Activated naive CD8-positive, alpha-beta T cell treated with anti-CD3 and anti-CD28 coated beads for 36 hours (primary cell): Measurements from ENCODE around the gene PARM1. TPM values are rescaled to one million over a fixed set of nuclear protein-coding genes. Genes with fewer than 3 reads are reported as not detected.

Experiments
- DNase-seq: peaks from one replicate; pipeline ENCODE4 v3.0.0; 2021
- H3K27ac Mint-ChIP-seq: one replicate; pipeline ENCODE4 v1.8.0; 2022; ENCODE audit warnings: mild to moderate bottlenecking, moderate library complexity, mixed read lengths
- H3K27me3 Mint-ChIP-seq: one replicate; pipeline ENCODE4 v1.8.0; 2022; ENCODE audit warnings: mild to moderate bottlenecking, mixed read lengths
- H3K36me3 Mint-ChIP-seq: one replicate; pipeline ENCODE4 v1.8.0; 2021; ENCODE audit warnings: mild to moderate bottlenecking, mixed read lengths
- H3K4me1 Mint-ChIP-seq: one replicate; pipeline ENCODE4 v1.8.0; 2021; ENCODE audit warnings: mixed read lengths
- H3K4me3 Mint-ChIP-seq: one replicate; pipeline ENCODE4 v1.8.0; 2022; ENCODE audit warnings: mild to moderate bottlenecking, moderate library complexity, mixed read lengths
- H3K9me3 Mint-ChIP-seq: one replicate; pipeline ENCODE4 v1.8.0; 2022; ENCODE audit warnings: mixed read lengths
- total RNA-seq, 2 experiments: library from RNA; stranded (reverse); gene quantifications; one replicate each; pipeline ENCODE4 v1.2.3, GENCODE V29; 2021

Gene PARM1
- total RNA-seq, 2 experiments from 2014 or later = 0.04 TPM; not detected in 1

GRCh38 chr4:75051431-75051830 lies 118.5 kb downstream of the PARM1 start:
- H3K36me3 Mint-ChIP-seq = no peaks in the 10 kb centered on the region
- H3K4me1 Mint-ChIP-seq = no peaks in the 10 kb centered on the region
- H3K4me3 Mint-ChIP-seq = no peak overlapping the region
- H3K27me3 Mint-ChIP-seq = no peaks in the 10 kb centered on the region
- H3K9me3 Mint-ChIP-seq = no peaks in the 10 kb centered on the region
- H3K27ac Mint-ChIP-seq = no peak overlapping the region
- DNase-seq = no peak

DNA sequence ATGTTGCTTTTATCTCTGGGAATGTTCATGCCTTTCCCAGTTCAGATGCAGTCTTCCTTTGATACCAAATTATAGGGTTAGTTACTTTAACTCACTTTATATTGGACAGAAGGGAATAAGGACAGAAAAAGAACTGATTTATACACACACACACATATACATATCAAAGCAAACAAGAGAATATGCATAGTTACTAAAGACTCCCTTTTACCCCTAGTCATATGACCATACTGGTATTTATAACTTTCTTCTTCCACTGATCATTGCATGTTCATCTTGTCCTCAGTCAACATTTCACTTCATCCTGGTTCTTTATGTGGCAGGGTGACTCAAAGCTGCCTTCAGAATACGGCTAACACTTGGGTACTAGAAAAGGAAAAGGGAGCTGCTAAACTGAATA lies 120.4 kb downstream of the PARM1 start:
- Mint-ChIP-seq H3K27me3 (no peaks in the 10 kb centered on the region), H3K36me3 (no peaks in the 10 kb centered on the region), H3K4me1 (no peaks in the 10 kb centered on the region), H3K27ac (no peak overlapping the region), H3K4me3 (no peak overlapping the region), H3K9me3 (no peaks in the 10 kb centered on the region)
- no peak for DNase-seq

GRCh38 chr4:75054078-75054477 lies 121.2 kb downstream of the PARM1 start:
- Mint-ChIP-seq H3K36me3 (no peaks in the 10 kb centered on the region), H3K9me3 (no peaks in the 10 kb centered on the region), H3K27ac (no peak overlapping the region), H3K27me3 (no peaks in the 10 kb centered on the region), H3K4me1 (no peaks in the 10 kb centered on the region), H3K4me3 (no peak overlapping the region)
- no peak for DNase-seq

GRCh38 chr4:75056277-75056676 lies 123.4 kb downstream of the PARM1 start:
- H3K27me3 Mint-ChIP-seq = no peaks in the 10 kb centered on the region
- no peaks in the 10 kb centered on the region for H3K9me3 Mint-ChIP-seq
- H3K36me3 Mint-ChIP-seq = no peaks in the 10 kb centered on the region
- no peak for DNase-seq
- no peak overlapping the region for H3K27ac Mint-ChIP-seq
- H3K4me3 Mint-ChIP-seq = no peak overlapping the region
- no peaks in the 10 kb centered on the region for H3K4me1 Mint-ChIP-seq

DNA sequence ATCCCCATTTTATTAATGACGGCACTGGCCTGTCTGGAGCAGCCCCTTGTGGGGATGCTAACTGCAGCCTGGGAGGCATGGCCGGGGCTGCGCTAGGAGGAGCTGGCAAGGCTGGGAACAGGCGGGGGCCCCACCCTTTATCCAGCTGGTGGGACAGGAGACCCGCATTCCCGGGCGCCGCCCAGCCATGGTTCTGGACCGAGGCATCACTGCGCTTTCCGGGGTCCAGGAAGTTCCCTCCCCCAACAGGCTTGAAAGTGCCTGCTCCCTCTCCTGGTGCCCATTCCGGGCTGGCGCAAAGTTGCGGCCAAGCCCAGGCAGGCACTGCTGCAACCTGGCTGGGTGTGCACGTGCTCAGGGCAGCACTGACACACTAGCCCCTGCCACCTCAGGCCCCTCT lies 124.5 kb downstream of the PARM1 start:
- H3K27ac Mint-ChIP-seq = no peak overlapping the region
- DNase-seq = no peak
- no peaks in the 10 kb centered on the region for H3K9me3 Mint-ChIP-seq
- no peaks in the 10 kb centered on the region for H3K4me1 Mint-ChIP-seq
- no peaks in the 10 kb centered on the region for H3K36me3 Mint-ChIP-seq
- no peaks in the 10 kb centered on the region for H3K27me3 Mint-ChIP-seq
- no peak overlapping the region for H3K4me3 Mint-ChIP-seq

- H3K4me3 Mint-ChIP-seq = no peak overlapping the region
- no peaks in the 10 kb centered on the region for H3K4me1 Mint-ChIP-seq
- H3K27me3 Mint-ChIP-seq = no peaks in the 10 kb centered on the region
- no peaks in the 10 kb centered on the region for H3K9me3 Mint-ChIP-seq
- H3K36me3 Mint-ChIP-seq = no peaks in the 10 kb centered on the region
- DNase-seq = no peak
- H3K27ac Mint-ChIP-seq = no peak overlapping the region
These were observed 125.6 kb downstream of the PARM1 start for GRCh38 chr4:75058486-75058885.

DNA sequence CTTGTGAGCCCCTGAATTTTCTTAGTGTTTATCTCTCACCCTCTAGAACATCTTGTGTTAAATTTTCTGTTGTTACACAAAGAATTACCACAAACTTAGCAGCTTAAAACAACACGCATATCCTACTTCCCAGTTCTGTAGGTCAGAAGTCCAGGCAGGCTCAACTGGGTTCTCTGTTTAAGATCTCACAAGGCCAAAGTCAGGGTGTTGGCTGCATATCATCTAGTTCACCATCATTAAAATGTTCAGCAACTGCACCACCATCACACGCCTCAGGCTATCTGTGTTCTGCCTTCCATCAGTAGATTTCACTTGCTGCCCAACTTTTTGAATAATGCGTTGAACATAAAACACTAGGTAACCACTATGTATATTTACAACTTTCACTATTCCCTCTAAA lies 130.5 kb downstream of the PARM1 start:
- no peak overlapping the region for H3K4me3 Mint-ChIP-seq
- no peaks in the 10 kb centered on the region for H3K27me3 Mint-ChIP-seq
- H3K9me3 Mint-ChIP-seq = peaks cover 3% of the 10 kb centered on the region
- no peak for DNase-seq
- H3K36me3 Mint-ChIP-seq = no peaks in the 10 kb centered on the region
- H3K4me1 Mint-ChIP-seq = no peaks in the 10 kb centered on the region
- no peak overlapping the region for H3K27ac Mint-ChIP-seq

DNA sequence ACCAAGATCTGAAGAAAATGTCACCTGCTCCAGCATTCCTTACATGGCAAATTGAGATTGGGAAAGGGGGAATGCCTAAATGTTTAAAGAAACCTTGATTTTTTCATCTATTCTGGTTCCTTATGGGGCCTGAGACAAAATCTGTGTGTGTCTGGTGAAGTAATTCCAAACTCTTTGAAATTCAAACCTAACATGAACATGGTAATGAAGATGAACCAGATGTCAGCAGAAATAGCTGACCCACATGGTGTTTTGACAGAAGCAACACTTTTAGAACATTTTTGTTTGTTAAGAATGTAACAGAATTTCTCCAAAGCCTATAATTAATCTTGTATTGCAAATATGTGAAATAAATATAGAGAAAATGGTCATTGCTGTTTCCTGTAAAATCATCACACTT lies 133.0 kb downstream of the PARM1 start:
- no peaks in the 10 kb centered on the region for H3K27me3 Mint-ChIP-seq

GRCh38 chr4:75069493-75070074 lies 136.7 kb downstream of the PARM1 start:
- H3K4me3 Mint-ChIP-seq = no peak overlapping the region
- H3K27ac Mint-ChIP-seq = no peak overlapping the region
- no peak for DNase-seq
- no peaks in the 10 kb centered on the region for H3K27me3 Mint-ChIP-seq
- H3K4me1 Mint-ChIP-seq = no peaks in the 10 kb centered on the region
- H3K9me3 Mint-ChIP-seq = peaks cover 3% of the 10 kb centered on the region
- H3K36me3 Mint-ChIP-seq = no peaks in the 10 kb centered on the region

More for the DNA sequence above, 133.0 kb downstream of the PARM1 start:
- Mint-ChIP-seq H3K36me3 (no peaks in the 10 kb centered on the region), H3K9me3 (peaks cover 3% of the 10 kb centered on the region), H3K4me3 (no peak overlapping the region), H3K4me1 (no peaks in the 10 kb centered on the region), H3K27ac (no peak overlapping the region)
- DNase-seq = no peak

DNA sequence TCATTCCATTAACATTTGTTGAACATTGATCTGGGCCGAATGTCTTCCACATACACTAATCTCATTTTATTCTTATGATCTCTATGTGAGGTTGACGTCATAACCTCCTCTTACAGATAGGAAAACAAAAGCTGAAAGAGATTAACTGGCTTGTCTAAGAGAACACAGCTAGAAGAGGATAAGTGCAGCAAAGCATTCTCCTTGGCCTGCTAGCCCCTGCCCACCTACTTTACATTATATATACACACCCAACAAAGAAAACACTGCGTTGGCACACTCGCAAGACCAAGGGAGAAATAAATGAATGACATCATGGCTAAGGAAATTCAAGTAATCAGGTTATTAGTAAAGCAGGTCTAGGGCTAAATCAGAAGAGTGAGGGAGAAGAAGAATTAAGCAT lies 138.4 kb downstream of the PARM1 start:
- no peak overlapping the region for H3K4me3 Mint-ChIP-seq
- no peaks in the 10 kb centered on the region for H3K27me3 Mint-ChIP-seq
- H3K9me3 Mint-ChIP-seq = peaks cover 9% of the 10 kb centered on the region
- H3K36me3 Mint-ChIP-seq = no peaks in the 10 kb centered on the region
- no peak overlapping the region for H3K27ac Mint-ChIP-seq
- H3K4me1 Mint-ChIP-seq = no peaks in the 10 kb centered on the region
- no peak for DNase-seq

GRCh38 chr4:75080888-75081287 lies 148.0 kb downstream of the PARM1 start:
- H3K36me3 Mint-ChIP-seq = no peaks in the 10 kb centered on the region
- H3K4me3 Mint-ChIP-seq = no peak overlapping the region
- H3K27ac Mint-ChIP-seq = no peak overlapping the region
- no peaks in the 10 kb centered on the region for H3K4me1 Mint-ChIP-seq
- H3K9me3 Mint-ChIP-seq = no peaks in the 10 kb centered on the region
- peaks cover 5% of the 10 kb centered on the region for H3K27me3 Mint-ChIP-seq
- no peak for DNase-seq

DNA sequence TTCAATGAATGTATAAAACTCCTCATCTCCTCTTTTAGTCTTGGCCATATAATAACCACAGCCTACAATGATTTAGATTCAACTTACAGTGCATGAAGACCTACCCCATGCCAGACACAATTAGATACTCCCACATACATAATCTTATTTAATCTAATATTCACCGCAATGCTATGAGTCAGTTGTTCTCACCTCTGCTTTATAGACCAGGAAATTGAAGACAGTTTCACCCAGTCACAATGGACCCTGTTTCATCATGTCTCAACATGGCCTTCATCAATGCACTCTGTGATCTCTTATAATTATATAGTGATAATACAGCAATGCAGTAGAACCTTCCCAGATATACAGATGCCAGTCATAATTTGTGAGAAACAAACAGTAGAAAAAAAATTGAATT lies 148.6 kb downstream of the PARM1 start:
- DNase-seq = no peak
- Mint-ChIP-seq H3K27ac (no peak overlapping the region), H3K9me3 (no peaks in the 10 kb centered on the region), H3K4me1 (no peaks in the 10 kb centered on the region), H3K4me3 (no peak overlapping the region), H3K27me3 (peaks cover 5% of the 10 kb centered on the region), H3K36me3 (no peaks in the 10 kb centered on the region)

- DNase-seq = no peak
- Mint-ChIP-seq H3K4me3 (no peak overlapping the region), H3K36me3 (no peaks in the 10 kb centered on the region)
These were observed 154.5 kb downstream of the PARM1 start for GRCh38 chr4:75087416-75087815.

DNA sequence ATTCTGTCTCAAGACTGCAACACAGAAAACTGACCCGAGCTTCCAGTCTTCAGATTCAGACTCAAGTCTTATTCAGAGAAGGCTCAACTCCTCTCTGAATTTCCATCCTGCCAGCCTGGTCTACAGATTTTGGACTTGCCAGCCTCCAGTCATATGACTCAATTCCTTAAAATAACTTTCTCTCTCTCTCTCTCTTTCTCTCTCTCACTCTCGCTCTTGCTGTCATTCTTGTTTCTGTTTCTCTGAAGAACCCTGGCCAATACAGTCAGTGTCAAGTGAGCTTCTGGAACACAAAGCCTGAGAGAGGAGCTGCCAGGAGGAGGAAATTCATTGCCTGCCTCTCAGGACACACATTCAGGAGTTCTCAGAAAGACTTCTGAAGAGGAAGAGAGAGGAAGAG lies 154.9 kb downstream of the PARM1 start:
- H3K4me3 Mint-ChIP-seq = no peak overlapping the region
- H3K36me3 Mint-ChIP-seq = no peaks in the 10 kb centered on the region
- H3K9me3 Mint-ChIP-seq = peaks cover 8% of the 10 kb centered on the region
- H3K27me3 Mint-ChIP-seq = no peaks in the 10 kb centered on the region
- DNase-seq = no peak
- no peaks in the 10 kb centered on the region for H3K4me1 Mint-ChIP-seq
- no peak overlapping the region for H3K27ac Mint-ChIP-seq

More at GRCh38 chr4:75087416-75087815, 154.5 kb downstream of the PARM1 start:
- H3K27me3 Mint-ChIP-seq = no peaks in the 10 kb centered on the region
- H3K9me3 Mint-ChIP-seq = peaks cover 5% of the 10 kb centered on the region
- H3K27ac Mint-ChIP-seq = no peak overlapping the region
- H3K4me1 Mint-ChIP-seq = no peaks in the 10 kb centered on the region

DNA sequence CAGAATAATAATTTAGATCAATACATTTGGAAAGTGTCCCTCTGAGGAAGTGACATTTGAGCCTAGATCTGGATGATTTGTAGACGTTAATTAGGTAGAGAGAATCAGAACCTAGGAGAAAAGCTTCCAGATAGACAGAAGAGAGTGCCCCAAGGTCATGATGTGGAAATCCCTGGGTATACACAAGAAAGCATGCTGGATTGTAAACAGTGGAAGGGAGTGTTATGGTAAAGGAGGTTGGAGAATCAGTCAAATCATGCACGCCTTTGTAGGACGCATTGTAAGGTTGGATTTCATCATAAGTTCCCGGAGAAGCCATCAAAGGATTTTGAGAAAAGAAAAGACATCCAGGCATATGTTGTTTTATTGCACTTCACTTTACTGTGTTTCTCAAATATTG lies 156.3 kb downstream of the PARM1 start:
- no peak overlapping the region for H3K27ac Mint-ChIP-seq
- H3K4me1 Mint-ChIP-seq = no peaks in the 10 kb centered on the region
- peaks cover 9% of the 10 kb centered on the region for H3K9me3 Mint-ChIP-seq
- no peaks in the 10 kb centered on the region for H3K27me3 Mint-ChIP-seq
- no peak overlapping the region for H3K4me3 Mint-ChIP-seq
- no peaks in the 10 kb centered on the region for H3K36me3 Mint-ChIP-seq
- DNase-seq = no peak

DNA sequence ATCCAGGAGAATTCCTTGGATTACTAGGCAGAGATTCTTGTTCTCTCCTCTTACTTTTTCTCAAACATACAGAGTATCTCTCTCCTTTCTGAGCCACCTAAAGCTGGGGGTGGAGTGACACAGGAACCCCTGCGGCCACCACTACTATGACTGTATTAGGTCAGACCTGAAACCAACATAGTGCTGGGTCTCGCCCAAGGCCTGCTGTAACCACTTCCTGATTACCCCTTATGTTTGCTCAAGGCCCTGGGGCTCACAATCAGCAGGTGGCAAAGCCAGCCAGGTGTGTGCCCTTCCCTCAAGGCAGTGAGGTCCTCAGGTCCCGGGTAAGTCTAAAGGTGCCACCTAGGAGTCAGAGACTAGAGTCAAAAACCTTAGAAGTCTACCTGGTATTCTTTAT lies 166.4 kb downstream of the PARM1 start:
- Mint-ChIP-seq H3K9me3 (peaks cover 32% of the 10 kb centered on the region), H3K36me3 (peaks cover 1% of the 10 kb centered on the region), H3K27ac (no peak overlapping the region), H3K27me3 (no peaks in the 10 kb centered on the region), H3K4me3 (no peak overlapping the region), H3K4me1 (no peaks in the 10 kb centered on the region)
- no peak for DNase-seq
